Suprapubic skin (tissue), 4 donors: ENCODE results near the gene TIMM8A.

Experiments
- CTCF ChIP-seq, 2 donors: fragments of 200-600 bp in 1 of 2; fragments of 450-650 bp in 1 of 2; sonication (generic) in 1 of 2; IDR thresholded peaks; one replicate each; pipeline ENCODE4 v1.5.1; 2016 to 2019; ENCODE audit warnings: antibody characterized with exemption in 2 of 2, mild to moderate bottlenecking in 1 of 2, moderate library complexity in 1 of 2
- POLR2A ChIP-seq, 2 donors: fragments of 450-650 bp; IDR thresholded peaks; one replicate each; pipeline ENCODE4 v1.6.1; 2017; ENCODE audit warnings: antibody characterized with exemption in 2 of 2, mild to moderate bottlenecking in 2 of 2, moderate library complexity in 2 of 2
- POLR2AphosphoS5 ChIP-seq, 3 donors: sonication (generic); formaldehyde crosslinking; IDR thresholded peaks; one replicate each; pipeline ENCODE4 v1.6.1; 2017; ENCODE audit warnings: antibody characterized with exemption in 3 of 3

GRCh38 chrX:101377547-101377946, 29.0 kb upstream of the TIMM8A start:
- TF ChIP-seq CTCF (IDR thresholded peaks at IDR 0.05) (no peak), POLR2A (IDR thresholded peaks at IDR 0.05) (no peak), POLR2AphosphoS5 (IDR thresholded peaks at IDR 0.05) (no peak)
